ENCODE data around the gene THRA.

THRA gene

DNA sequence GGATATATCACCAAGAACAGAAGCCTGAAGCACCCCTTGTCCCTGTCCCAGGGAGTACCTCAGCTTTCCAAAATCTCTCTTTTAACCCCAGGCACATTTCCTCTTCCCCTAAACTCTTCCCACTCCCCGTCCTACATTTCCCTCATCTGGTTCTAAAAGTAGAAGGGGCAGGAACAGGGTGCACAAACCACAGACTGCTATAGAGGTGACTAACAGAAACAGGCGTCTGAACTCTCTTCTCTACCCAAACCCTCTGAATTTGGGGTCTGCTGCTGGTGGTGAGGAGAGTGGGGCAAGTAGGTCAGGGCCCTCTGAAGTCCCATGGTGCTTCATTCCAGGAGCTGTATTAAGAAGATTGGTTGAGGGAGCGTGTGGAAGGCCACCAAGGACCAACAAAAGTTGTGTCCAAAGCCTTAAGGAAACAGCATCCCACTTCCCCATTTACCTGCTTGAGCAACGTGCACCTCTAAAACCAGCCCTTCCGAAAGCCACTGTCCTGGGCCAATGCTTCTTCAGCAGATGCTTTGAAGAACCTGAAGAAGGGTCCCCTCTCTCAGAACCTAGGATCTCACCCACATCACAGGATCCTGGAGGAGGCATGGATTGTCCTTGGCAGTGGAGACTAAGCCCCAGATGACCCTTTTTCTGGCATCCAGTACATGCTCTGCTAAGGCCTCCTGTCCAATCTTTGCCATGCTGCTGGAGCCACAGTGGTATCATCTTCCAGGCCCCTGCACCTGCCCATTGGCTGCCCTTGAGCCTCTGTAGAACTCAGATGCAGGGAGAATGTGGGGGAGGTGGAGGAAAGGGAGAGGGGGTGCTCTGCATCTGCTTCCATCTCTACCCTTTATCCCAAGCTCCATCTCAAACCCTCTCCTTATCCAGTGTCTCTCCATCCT, 43.3 kb downstream of the THRA start:
- Mint-ChIP-seq H3K36me3 (ENCODE audit: low read depth) (no peaks in the 10 kb centered on the region), H3K27ac (no peak overlapping the region)

DNA sequence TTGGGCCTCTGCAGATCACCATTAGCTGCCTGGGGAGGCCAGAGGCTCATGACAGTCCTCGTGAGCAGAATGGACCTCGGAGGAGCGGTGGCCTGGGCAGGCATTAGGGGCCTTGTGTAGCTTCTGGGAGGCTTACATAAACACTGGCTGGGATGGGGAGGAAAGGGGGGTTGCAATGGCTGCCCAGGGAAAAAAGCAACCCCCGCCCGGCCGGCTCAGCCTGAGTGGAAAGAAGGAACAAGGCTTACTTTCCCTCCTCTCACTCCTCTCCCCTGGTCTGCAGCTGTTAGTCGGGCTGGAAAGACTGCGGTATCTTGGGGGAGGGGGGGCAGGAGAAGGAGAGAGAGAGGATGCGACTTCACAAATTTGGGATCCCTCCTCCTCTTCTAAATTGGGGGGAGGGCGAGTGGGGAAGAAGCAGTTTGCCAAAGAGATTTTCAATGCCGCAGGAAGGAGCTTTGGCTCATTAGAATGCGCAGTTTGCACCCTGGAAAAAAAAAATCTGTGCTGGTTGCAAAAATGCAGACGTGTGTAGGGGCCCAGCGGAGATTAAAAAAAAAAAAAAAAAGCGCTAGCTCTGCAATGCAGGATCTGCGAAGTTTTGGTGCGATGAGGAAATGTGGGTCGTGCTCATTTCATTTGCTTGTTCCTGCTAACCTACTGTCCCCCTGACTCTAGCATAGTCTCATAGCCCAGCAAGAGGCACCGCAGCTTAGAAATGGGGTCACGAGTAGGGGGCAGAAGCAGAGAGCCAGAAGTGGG, 44.2 kb downstream of the THRA start:
- peak overlapping the region; percentile 92 for H3K27ac Mint-ChIP-seq
- peak overlapping the region; percentile 18 for H3K4me3 Mint-ChIP-seq
- peaks cover 7% of the 10 kb centered on the region for H3K27me3 Mint-ChIP-seq (ENCODE audit: low read depth, poor library complexity)
- no peak for DNase-seq
- TF ChIP-seq, protein P1, sequence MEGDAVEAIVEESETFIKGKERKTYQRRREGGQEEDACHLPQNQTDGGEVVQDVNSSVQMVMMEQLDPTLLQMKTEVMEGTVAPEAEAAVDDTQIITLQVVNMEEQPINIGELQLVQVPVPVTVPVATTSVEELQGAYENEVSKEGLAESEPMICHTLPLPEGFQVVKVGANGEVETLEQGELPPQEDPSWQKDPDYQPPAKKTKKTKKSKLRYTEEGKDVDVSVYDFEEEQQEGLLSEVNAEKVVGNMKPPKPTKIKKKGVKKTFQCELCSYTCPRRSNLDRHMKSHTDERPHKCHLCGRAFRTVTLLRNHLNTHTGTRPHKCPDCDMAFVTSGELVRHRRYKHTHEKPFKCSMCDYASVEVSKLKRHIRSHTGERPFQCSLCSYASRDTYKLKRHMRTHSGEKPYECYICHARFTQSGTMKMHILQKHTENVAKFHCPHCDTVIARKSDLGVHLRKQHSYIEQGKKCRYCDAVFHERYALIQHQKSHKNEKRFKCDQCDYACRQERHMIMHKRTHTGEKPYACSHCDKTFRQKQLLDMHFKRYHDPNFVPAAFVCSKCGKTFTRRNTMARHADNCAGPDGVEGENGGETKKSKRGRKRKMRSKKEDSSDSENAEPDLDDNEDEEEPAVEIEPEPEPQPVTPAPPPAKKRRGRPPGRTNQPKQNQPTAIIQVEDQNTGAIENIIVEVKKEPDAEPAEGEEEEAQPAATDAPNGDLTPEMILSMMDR (IDR thresholded peaks at IDR 0.05) = no peak
- H3K9me3 Mint-ChIP-seq = no peaks in the 10 kb centered on the region
- H3K36me3 Mint-ChIP-seq (ENCODE audit: low read depth) = no peaks in the 10 kb centered on the region
- peaks cover 89% of the 10 kb centered on the region for H3K4me1 Mint-ChIP-seq

More for the DNA sequence above, 43.3 kb downstream of the THRA start:
- TF ChIP-seq, protein P1 (IDR thresholded peaks at IDR 0.05) = no peak
- H3K27me3 Mint-ChIP-seq (ENCODE audit: low read depth, poor library complexity) = peaks cover 9% of the 10 kb centered on the region
- no peaks in the 10 kb centered on the region for H3K9me3 Mint-ChIP-seq
- H3K4me3 Mint-ChIP-seq = peak overlapping the region; percentile 18
- no peak for DNase-seq
- peaks cover 89% of the 10 kb centered on the region for H3K4me1 Mint-ChIP-seq

DNA sequence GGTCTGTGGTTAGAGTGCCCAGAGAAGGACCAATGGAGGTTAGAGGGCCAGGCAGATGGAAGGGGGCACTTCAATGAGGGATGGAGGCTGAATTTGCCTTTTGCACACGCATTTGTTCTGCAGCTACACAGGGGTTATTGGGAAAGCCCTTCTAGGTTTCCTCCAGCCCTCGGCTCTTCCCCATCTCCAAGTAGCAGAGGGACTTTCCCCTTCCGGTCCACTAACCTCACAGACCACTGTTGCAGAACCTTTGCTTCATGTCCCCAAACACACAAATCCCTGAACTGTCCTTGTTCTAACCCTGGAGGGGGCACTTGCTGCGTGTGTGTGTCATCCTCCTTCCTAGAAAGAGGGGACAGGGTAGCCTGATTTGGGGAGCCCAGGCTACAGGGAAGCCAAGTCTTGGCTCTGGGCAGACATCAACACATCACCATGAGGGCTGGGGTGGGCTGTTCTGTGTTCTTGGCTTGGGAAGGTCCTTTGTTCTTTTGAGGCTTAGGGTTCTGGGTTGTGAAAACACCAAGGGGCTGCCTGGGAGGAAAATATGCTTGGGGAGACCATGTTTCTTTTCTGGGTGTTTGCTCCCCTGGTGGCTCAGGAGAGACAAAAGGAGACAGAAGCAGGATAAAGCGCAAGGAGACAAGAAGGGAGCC, 44.9 kb downstream of the THRA start:
- Mint-ChIP-seq H3K27ac (peak overlapping the region; percentile 92), H3K4me3 (peak overlapping the region; percentile 18), H3K9me3 (no peaks in the 10 kb centered on the region), H3K27me3 (ENCODE audit: low read depth, poor library complexity) (peaks cover 7% of the 10 kb centered on the region), H3K36me3 (ENCODE audit: low read depth) (no peaks in the 10 kb centered on the region), H3K4me1 (peaks cover 93% of the 10 kb centered on the region)
- no peak for DNase-seq
- TF ChIP-seq, protein P1 (IDR thresholded peaks at IDR 0.05) = no peak

DNA sequence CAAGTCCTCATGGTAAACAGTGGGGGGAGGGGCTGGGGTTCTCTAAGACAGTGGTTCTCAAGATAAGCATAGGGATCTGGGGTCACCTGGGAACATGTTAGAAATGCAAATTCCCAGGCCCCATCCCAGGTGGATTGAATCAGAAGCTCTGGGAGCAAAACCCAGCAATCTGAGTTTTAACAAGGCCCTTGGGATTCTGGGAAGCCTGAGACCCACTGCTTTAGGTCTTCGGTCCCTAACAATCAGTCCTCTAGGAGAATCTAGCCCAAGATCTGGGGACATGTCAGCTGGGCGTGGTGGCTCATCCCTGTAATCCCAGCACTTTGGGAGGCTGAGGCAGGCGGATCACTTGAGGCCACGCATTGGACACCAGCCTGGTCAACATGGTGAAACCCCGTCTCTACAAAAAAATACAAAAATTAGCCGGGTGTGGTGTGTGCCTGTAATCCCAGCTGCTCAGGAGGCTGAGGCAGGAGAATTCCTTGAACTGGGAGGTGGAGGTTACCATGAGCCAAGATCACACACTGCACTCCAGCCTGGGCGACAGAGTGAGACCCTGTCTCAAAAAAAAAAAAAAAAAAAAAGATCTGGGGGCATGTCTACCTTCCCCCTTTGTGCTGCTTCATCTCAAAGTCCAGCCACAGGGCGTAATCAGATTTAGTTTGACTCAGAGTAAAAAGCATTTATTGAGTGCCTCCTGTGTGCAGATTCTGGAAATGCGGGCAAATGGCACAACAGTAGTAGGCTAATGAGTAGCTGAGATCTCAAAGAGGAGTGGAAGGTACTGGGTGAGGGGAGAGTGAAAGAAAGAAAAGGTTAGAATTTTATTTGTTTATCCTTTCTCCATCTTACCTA, 46.4 kb downstream of the THRA start:
- H3K4me1 Mint-ChIP-seq = peaks cover 93% of the 10 kb centered on the region
- H3K27me3 Mint-ChIP-seq (ENCODE audit: low read depth, poor library complexity) = peaks cover 7% of the 10 kb centered on the region
- H3K36me3 Mint-ChIP-seq (ENCODE audit: low read depth) = no peaks in the 10 kb centered on the region
- DNase-seq = no peak
- H3K9me3 Mint-ChIP-seq = no peaks in the 10 kb centered on the region
- peak overlapping the region; percentile 82 for H3K27ac Mint-ChIP-seq
- TF ChIP-seq, protein P1 (IDR thresholded peaks at IDR 0.05) = no peak
- no peak overlapping the region for H3K4me3 Mint-ChIP-seq

Measured in nephron progenitor cell (in vitro differentiated cells).